ENCODE data around the gene MLLT10. TPM values are rescaled to one million over a fixed set of nuclear protein-coding genes. Genes with fewer than 3 reads are reported as not detected.

MLLT10 gene
- total and polyA plus RNA-seq, 4 donors, result 20.6 to 97.8 (median 35.7) TPM

DNA sequence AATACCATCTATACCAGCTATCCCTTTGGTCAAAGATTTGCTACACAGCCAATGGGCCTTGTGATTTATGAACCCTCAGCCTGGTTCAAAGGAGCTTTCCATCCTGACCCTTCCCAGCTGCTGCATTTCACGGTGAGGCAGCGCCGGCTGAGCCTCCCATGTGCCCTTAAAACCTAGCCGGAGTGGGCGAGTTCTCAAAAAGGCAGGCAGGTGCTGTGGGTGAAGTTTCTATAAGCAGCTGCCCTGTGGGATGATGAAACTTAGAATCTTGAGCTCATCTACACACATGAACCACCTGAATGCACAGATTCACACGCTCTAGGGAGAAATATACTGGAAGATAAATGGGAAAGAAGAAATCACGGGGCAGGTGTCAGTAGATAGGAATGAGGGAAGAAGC lies 224.7 kb downstream of the MLLT10 start:
- no peak overlapping the region for H3K4me3 ChIP-seq
- H3K9me3 ChIP-seq (ENCODE audit: control insufficient read depth in 4 of 4, insufficient read depth in 3 of 4, low read length in 3 of 4), result no peaks in the 10 kb centered on the region
- 95% methylated on average over 7 of the region's 7 CpGs for WGBS, 2 donors
- DNase-seq (no peak), ATAC-seq (ENCODE audit: insufficient read depth, low FRiP score) (no peak)
- H3K36me3 ChIP-seq (ENCODE audit: control insufficient read depth in 4 of 4, insufficient read depth in 4 of 4, low read length in 4 of 4), result peaks cover 0 to 13% (median 2%) of the 10 kb centered on the region in 4 donors
- peak overlapping the region in 1 of 2 donors; percentile 53 for H3K9ac ChIP-seq (ENCODE audit: insufficient read depth in 1 of 2, low read length in 2 of 2)
- H3K27me3 ChIP-seq (ENCODE audit: control insufficient read depth in 3 of 3, insufficient read depth in 3 of 3, low read length in 2 of 3), result no peaks in the 10 kb centered on the region
- H3K27ac ChIP-seq (ENCODE audit: low read depth in 1 of 2, low read length in 1 of 2), result no peak overlapping the region
- TF ChIP-seq, protein P1, sequence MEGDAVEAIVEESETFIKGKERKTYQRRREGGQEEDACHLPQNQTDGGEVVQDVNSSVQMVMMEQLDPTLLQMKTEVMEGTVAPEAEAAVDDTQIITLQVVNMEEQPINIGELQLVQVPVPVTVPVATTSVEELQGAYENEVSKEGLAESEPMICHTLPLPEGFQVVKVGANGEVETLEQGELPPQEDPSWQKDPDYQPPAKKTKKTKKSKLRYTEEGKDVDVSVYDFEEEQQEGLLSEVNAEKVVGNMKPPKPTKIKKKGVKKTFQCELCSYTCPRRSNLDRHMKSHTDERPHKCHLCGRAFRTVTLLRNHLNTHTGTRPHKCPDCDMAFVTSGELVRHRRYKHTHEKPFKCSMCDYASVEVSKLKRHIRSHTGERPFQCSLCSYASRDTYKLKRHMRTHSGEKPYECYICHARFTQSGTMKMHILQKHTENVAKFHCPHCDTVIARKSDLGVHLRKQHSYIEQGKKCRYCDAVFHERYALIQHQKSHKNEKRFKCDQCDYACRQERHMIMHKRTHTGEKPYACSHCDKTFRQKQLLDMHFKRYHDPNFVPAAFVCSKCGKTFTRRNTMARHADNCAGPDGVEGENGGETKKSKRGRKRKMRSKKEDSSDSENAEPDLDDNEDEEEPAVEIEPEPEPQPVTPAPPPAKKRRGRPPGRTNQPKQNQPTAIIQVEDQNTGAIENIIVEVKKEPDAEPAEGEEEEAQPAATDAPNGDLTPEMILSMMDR (IDR thresholded peaks at IDR 0.05; ENCODE audit: control extremely low read depth, extremely low read depth), result no peak
- H3K4me1 ChIP-seq (ENCODE audit: control insufficient read depth in 5 of 5, insufficient read depth in 5 of 5, low read length in 5 of 5), result peaks cover 0 to 35% (median 9%) of the 10 kb centered on the region in 5 donors

DNA sequence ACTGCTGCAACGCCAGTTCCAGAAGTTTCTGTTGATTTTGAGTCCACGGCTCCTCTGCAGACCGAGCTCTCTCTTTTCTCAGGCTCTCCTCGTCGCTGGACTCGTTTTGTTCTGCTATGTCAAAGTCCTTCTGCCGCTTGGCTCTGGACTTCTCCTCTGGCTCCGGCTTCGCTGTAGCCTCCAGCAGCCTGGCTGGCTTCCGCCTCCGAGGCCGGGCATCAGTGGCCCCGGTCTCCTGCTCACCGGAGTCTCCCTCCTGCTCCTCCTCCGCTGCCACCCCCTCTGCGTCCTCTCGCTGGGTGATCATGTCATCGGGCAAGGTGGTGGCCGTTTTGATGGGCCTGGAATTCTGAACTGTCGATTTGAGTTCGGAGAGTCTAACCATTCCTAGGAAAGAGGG lies 225.2 kb downstream of the MLLT10 start:
- Histone ChIP-seq H3K27me3 (ENCODE audit: control insufficient read depth in 3 of 3, insufficient read depth in 3 of 3, low read length in 2 of 3) (no peaks in the 10 kb centered on the region), H3K36me3 (ENCODE audit: control insufficient read depth in 4 of 4, insufficient read depth in 4 of 4, low read length in 4 of 4) (peaks cover 0 to 13% (median 2%) of the 10 kb centered on the region in 4 donors), H3K4me1 (ENCODE audit: control insufficient read depth in 5 of 5, insufficient read depth in 5 of 5, low read length in 5 of 5) (peaks cover 0 to 35% (median 7%) of the 10 kb centered on the region in 5 donors), H3K9me3 (ENCODE audit: control insufficient read depth in 4 of 4, insufficient read depth in 3 of 4, low read length in 3 of 4) (no peaks in the 10 kb centered on the region), H3K27ac (ENCODE audit: low read depth in 1 of 2, low read length in 1 of 2) (no peak overlapping the region), H3K4me3 (no peak overlapping the region), H3K9ac (ENCODE audit: insufficient read depth in 1 of 2, low read length in 2 of 2) (no peak overlapping the region)
- DNase-seq (no peak), ATAC-seq (ENCODE audit: insufficient read depth, low FRiP score) (no peak)
- 96% methylated on average over 21 of the region's 21 CpGs for WGBS, 2 donors
- TF ChIP-seq, protein P1 (IDR thresholded peaks at IDR 0.05; ENCODE audit: control extremely low read depth, extremely low read depth), result no peak

- ATAC-seq (ENCODE audit: insufficient read depth, low FRiP score), result no peak
These were observed 226.3 kb downstream of the MLLT10 start for GRCh38 chr10:21760332-21760731.

More at GRCh38 chr10:21760332-21760731, 226.3 kb downstream of the MLLT10 start:
- Histone ChIP-seq H3K4me3 (no peak overlapping the region), H3K9me3 (ENCODE audit: control insufficient read depth in 4 of 4, insufficient read depth in 3 of 4, low read length in 3 of 4) (no peaks in the 10 kb centered on the region), H3K36me3 (ENCODE audit: control insufficient read depth in 4 of 4, insufficient read depth in 4 of 4, low read length in 4 of 4) (peaks cover 0 to 11% (median 2%) of the 10 kb centered on the region in 4 donors), H3K4me1 (ENCODE audit: control insufficient read depth in 5 of 5, insufficient read depth in 5 of 5, low read length in 5 of 5) (peaks cover 0 to 36% (median 7%) of the 10 kb centered on the region in 5 donors), H3K9ac (ENCODE audit: insufficient read depth in 1 of 2, low read length in 2 of 2) (no peak overlapping the region), H3K27ac (ENCODE audit: low read depth in 1 of 2, low read length in 1 of 2) (no peak overlapping the region), H3K27me3 (ENCODE audit: control insufficient read depth in 3 of 3, insufficient read depth in 3 of 3, low read length in 2 of 3) (no peaks in the 10 kb centered on the region)
- DNase-seq, result no peak
- 99% methylated on average over 2 of the region's 2 CpGs for WGBS, 2 donors
- TF ChIP-seq, protein P1 (IDR thresholded peaks at IDR 0.05; ENCODE audit: control extremely low read depth, extremely low read depth), result no peak

All from lung (tissue), 12 donors.